C4-2B (cell line): ENCODE results near the gene LRRIQ4.

Experiments
- ZFX ChIP-seq: fragments of 450-650 bp; IDR thresholded peaks from 2 replicates; pipeline ENCODE4 v1.6.1; 2017
- TF ChIP-seq, protein P1 (sequence below): fragments of 450-650 bp; conservative IDR thresholded peaks from 2 replicates; pipeline ENCODE4 v1.5.1; 2017; ENCODE audit warnings: mild to moderate bottlenecking

- TF ChIP-seq, protein P1, sequence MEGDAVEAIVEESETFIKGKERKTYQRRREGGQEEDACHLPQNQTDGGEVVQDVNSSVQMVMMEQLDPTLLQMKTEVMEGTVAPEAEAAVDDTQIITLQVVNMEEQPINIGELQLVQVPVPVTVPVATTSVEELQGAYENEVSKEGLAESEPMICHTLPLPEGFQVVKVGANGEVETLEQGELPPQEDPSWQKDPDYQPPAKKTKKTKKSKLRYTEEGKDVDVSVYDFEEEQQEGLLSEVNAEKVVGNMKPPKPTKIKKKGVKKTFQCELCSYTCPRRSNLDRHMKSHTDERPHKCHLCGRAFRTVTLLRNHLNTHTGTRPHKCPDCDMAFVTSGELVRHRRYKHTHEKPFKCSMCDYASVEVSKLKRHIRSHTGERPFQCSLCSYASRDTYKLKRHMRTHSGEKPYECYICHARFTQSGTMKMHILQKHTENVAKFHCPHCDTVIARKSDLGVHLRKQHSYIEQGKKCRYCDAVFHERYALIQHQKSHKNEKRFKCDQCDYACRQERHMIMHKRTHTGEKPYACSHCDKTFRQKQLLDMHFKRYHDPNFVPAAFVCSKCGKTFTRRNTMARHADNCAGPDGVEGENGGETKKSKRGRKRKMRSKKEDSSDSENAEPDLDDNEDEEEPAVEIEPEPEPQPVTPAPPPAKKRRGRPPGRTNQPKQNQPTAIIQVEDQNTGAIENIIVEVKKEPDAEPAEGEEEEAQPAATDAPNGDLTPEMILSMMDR, result no peak
- no peak for TF ChIP-seq ZFX
Measured at GRCh38 chr3:169841171-169841570, 28.5 kb downstream of the LRRIQ4 start.
